Rectal smooth muscle tissue (tissue), 1 donor: ENCODE measurements around the gene CCIN.

Experiments used
- H3K27ac ChIP-seq: one replicate; pipeline ENCODE4 v1.7.0; 2013; ENCODE audit warnings: low read depth, low read length, inconsistent platforms
- H3K27me3 ChIP-seq: one replicate; pipeline ENCODE4 v1.7.0; 2013; ENCODE audit warnings: low read length; ENCODE audit not compliant: control insufficient read depth, insufficient read depth
- H3K36me3 ChIP-seq: one replicate; pipeline ENCODE4 v1.7.0; 2013; ENCODE audit warnings: low read length; ENCODE audit not compliant: control insufficient read depth, insufficient read depth
- H3K4me1 ChIP-seq: one replicate; pipeline ENCODE4 v1.7.0; 2013; ENCODE audit warnings: low read length; ENCODE audit not compliant: control insufficient read depth, insufficient read depth
- H3K4me3 ChIP-seq: one replicate; pipeline ENCODE4 v1.7.0; 2013; ENCODE audit warnings: low read length
- H3K9ac ChIP-seq: one replicate; pipeline ENCODE4 v1.7.0; 2013; ENCODE audit warnings: low read length

Gene CCIN

DNA sequence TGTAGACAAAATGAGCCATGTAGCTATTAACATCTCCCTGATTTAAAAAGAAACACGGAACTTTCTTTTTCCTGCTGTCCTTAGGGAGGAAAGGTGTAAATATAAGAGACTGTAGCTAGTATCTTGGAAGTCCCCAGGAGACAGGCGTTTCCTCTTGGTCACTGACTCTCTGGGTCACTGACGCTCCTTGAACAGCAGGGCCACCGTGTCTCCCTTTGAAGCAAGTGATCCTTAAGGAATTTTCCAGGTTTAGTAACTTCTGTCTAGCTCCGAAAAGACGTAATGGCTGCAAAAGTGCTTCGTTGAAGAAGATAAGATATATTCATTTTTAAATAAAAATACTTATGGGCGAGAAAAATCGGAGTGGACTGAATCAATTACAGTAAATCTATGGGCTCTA is 20.8 kb downstream of the CCIN start:
- H3K4me3 ChIP-seq: peak overlapping the region; percentile 93
- H3K4me1 ChIP-seq: peaks cover 26% of the 10 kb centered on the region
- peak overlapping the region; percentile 92 for H3K27ac ChIP-seq
- no peaks in the 10 kb centered on the region for H3K36me3 ChIP-seq
- H3K9ac ChIP-seq: no peak overlapping the region
- no peaks in the 10 kb centered on the region for H3K27me3 ChIP-seq

DNA sequence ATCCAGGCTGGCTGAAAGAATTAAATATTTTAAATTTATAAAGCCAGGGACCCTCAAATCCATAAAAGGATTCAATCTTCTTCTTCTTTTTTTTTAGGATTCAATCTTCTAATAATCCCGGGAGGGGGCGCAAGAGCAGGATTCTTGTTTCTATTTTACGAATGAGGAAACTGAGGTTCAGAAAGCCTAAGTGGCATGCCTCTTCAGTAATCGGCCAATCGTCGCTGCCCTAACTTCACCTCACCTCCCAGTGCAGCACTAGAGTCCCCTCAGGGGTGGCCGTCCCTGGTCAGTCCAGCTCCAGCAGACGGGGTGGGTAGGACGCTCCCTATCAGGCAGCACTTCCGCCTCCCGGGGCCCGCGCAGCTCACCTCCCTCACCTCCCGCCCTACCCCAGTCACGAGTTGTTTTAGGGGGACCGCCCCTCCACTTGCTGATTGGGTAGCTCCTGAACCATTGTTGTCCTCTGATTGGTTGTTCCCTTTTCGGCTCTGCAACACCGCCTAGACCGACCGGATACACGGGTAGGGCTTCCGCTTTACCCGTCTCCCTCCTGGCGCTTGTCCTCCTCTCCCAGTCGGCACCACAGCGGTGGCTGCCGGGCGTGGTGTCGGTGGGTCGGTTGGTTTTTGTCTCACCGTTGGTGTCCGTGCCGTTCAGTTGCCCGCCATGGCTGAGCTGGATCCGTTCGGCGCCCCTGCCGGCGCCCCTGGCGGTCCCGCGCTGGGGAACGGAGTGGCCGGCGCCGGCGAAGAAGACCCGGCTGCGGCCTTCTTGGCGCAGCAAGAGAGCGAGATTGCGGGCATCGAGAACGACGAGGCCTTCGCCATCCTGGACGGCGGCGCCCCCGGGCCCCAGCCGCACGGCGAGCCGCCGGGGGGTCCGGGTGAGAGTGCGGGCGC is 21.5 kb downstream of the CCIN start, which contains the start of gene CLTA:
Gene CLTA, plus strand, starts transcription at position 534 of the 902 bp plus-strand sequence. Its CDS starts 136 bp downstream, at position 670.
- peaks cover 26% of the 10 kb centered on the region for H3K4me1 ChIP-seq
- H3K4me3 ChIP-seq: peak within 1 kb of the TSS; percentile 93
- H3K27ac ChIP-seq: peak within 1 kb of the TSS; percentile 92

DNA sequence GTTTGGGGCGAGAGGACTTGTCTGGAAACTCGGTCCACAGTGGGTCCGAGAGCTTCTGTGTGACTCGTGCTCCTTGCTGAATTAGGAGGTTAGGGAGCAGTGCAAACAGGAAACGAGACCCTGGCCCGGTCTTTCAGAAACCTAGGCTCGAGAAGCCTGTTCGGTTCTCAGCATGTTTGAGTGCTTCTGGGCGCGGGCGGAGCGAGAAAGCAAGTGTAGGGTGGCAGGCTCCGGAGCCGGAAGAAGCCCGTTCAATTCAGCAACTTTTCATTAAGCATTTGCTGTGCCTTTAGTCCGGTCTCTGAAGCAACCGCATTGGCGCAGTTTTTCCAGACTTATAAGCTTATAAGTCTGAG is 22.1 kb downstream of the CCIN start:
- Histone ChIP-seq H3K4me1 (peaks cover 26% of the 10 kb centered on the region), H3K27ac (peak overlapping the region; percentile 89), H3K36me3 (no peaks in the 10 kb centered on the region), H3K27me3 (no peaks in the 10 kb centered on the region), H3K9ac (peak overlapping the region; percentile 76), H3K4me3 (peak overlapping the region; percentile 91)

More for the DNA sequence above, 21.5 kb downstream of the CCIN start, which contains the start of gene CLTA:
- no peaks in the 10 kb centered on the region for H3K27me3 ChIP-seq
- peak within 1 kb of the TSS; percentile 92 for H3K9ac ChIP-seq
- H3K36me3 ChIP-seq: no peaks in the 10 kb centered on the region

- Histone ChIP-seq H3K36me3 (no peaks in the 10 kb centered on the region), H3K4me3 (peak overlapping the region; percentile 91), H3K27me3 (no peaks in the 10 kb centered on the region), H3K27ac (no peak overlapping the region), H3K4me1 (peaks cover 26% of the 10 kb centered on the region), H3K9ac (peak overlapping the region; percentile 76)
Observed at GRCh38 chr9:36191686-36192085, 22.5 kb downstream of the CCIN start.

DNA sequence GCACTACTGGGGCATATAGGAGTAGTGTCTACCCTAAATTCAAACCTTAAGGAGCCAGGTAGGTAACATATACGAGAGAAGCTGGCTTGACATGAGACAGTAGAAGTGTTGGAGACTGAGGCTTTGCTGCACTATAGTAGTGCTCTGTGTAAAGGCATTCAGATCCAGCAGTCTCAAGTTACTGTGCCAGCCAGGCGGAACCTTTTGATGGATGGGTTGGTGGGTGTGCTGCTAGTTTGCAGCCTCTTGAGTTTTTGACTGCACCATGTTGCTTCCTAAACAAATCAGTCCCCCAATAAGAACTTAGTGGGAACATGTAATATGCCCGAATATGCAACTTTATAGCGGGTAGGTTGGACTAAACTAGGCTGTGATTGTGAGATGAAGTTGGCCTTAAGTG is 23.0 kb downstream of the CCIN start:
- no peak overlapping the region for H3K9ac ChIP-seq
- H3K4me3 ChIP-seq: peak overlapping the region; percentile 91
- no peak overlapping the region for H3K27ac ChIP-seq
- H3K36me3 ChIP-seq: no peaks in the 10 kb centered on the region
- H3K27me3 ChIP-seq: no peaks in the 10 kb centered on the region
- peaks cover 26% of the 10 kb centered on the region for H3K4me1 ChIP-seq

DNA sequence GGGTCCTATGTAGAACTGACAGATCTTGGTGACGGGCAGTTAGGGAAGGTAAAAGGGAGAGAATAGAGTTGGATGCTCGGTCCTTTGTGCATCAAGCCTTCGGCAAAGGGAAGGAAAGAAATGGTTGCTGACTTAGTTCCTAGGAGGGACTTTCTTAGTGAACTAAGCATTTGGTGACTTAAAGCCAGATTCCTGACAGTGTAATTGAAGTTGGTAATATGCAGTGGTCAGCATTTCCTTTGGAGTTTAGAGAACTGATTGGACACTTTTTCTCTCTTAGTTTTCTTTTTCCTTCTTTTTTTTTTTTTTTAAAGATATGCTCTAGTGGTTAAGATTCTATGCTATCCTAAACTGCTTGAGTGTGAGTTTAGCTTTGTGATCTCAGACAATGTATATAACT is 23.8 kb downstream of the CCIN start:
- Histone ChIP-seq H3K4me3 (peak overlapping the region; percentile 23), H3K9ac (no peak overlapping the region), H3K27me3 (no peaks in the 10 kb centered on the region), H3K27ac (no peak overlapping the region), H3K4me1 (peaks cover 26% of the 10 kb centered on the region), H3K36me3 (no peaks in the 10 kb centered on the region)

- H3K9ac ChIP-seq: no peak overlapping the region
- no peak overlapping the region for H3K27ac ChIP-seq
- H3K4me3 ChIP-seq: no peak overlapping the region
- H3K4me1 ChIP-seq: peaks cover 26% of the 10 kb centered on the region
- H3K36me3 ChIP-seq: peaks cover 5% of the 10 kb centered on the region
- no peaks in the 10 kb centered on the region for H3K27me3 ChIP-seq
Observed at GRCh38 chr9:36194326-36195000, 25.3 kb downstream of the CCIN start.

- H3K4me1 ChIP-seq: no peaks in the 10 kb centered on the region
- H3K27ac ChIP-seq: no peak overlapping the region
- no peak overlapping the region for H3K9ac ChIP-seq
- peaks cover 72% of the 10 kb centered on the region for H3K36me3 ChIP-seq
- no peaks in the 10 kb centered on the region for H3K27me3 ChIP-seq
- H3K4me3 ChIP-seq: no peak overlapping the region
Observed at GRCh38 chr9:36204906-36205547, 35.8 kb downstream of the CCIN start.

- Histone ChIP-seq H3K27me3 (no peaks in the 10 kb centered on the region), H3K36me3 (peaks cover 69% of the 10 kb centered on the region), H3K9ac (no peak overlapping the region), H3K27ac (no peak overlapping the region), H3K4me1 (no peaks in the 10 kb centered on the region), H3K4me3 (no peak overlapping the region)
Observed at GRCh38 chr9:36207016-36207415, 37.8 kb downstream of the CCIN start.

DNA sequence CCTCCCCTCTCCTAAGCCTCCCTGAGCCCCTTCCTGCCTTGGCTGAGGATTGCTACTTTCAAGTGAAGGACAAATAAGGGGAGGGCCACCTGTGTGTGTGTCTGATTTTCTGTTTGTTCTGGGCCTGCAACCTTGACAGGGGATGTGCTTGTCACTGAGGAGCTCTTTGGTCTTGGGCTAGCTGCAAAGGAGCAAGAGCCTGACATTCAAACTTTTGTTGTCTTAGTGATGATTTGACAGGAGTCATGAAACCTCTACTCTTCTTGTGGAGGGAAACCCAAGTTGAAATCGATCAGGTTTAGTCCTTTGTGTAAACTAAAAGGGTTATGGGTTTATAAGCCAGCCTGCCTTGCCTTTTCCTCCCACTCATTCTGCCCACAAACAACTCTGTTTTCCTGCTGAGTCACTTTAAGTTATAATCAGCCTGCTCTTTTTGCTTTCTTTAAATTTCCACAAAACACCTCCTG is 38.4 kb downstream of the CCIN start:
- Histone ChIP-seq H3K4me3 (no peak overlapping the region), H3K27me3 (no peaks in the 10 kb centered on the region), H3K4me1 (no peaks in the 10 kb centered on the region), H3K36me3 (peaks cover 68% of the 10 kb centered on the region), H3K9ac (no peak overlapping the region), H3K27ac (no peak overlapping the region)

- no peak overlapping the region for H3K27ac ChIP-seq
- no peaks in the 10 kb centered on the region for H3K4me1 ChIP-seq
- no peak overlapping the region for H3K9ac ChIP-seq
- no peak overlapping the region for H3K4me3 ChIP-seq
- H3K36me3 ChIP-seq: peaks cover 62% of the 10 kb centered on the region
- no peaks in the 10 kb centered on the region for H3K27me3 ChIP-seq
Observed at GRCh38 chr9:36208521-36209253, 39.5 kb downstream of the CCIN start.

GRCh38 chr9:36210722-36211121 is 41.5 kb downstream of the CCIN start:
- peaks cover 44% of the 10 kb centered on the region for H3K36me3 ChIP-seq
- H3K4me3 ChIP-seq: no peak overlapping the region
- H3K4me1 ChIP-seq: no peaks in the 10 kb centered on the region
- no peak overlapping the region for H3K9ac ChIP-seq
- H3K27ac ChIP-seq: no peak overlapping the region
- H3K27me3 ChIP-seq: no peaks in the 10 kb centered on the region
